Measurements from ENCODE around the gene BRMS1.
A peak's percentile ranks its signal among the peaks of the same experiment; 100 is the strongest.
"Not testable (repeated sequence)": the region's sequence is repeated elsewhere in the genome, so short reads cannot be mapped to it uniquely, and the experiment has no call there.

BRMS1 gene

GRCh38 chr11:66311965-66312548 is 32.8 kb downstream of the BRMS1 start:
- peaks cover 47% of the 10 kb centered on the region for H3K4me1 ChIP-seq (ENCODE audit: control insufficient read depth, insufficient read depth, low read length, poor library complexity, severe bottlenecking)
- WGBS, 2 experiments (ENCODE audit: insufficient coverage in 2 of 2): 1 to 2% methylated on average over 37 to 39 of the region's 44 CpGs
- H3K9me3 ChIP-seq (ENCODE audit: control insufficient read depth, low read length): no peaks in the 10 kb centered on the region
- H3K4me3 ChIP-seq (ENCODE audit: extremely low read depth, insufficient read depth, low read length, poor library complexity, severe bottlenecking): peak overlapping the region; percentile 47
- H3K36me3 ChIP-seq (ENCODE audit: control insufficient read depth, insufficient read depth, low read length): no peaks in the 10 kb centered on the region
- peak overlapping the region; percentile 98 for H3K27ac ChIP-seq (ENCODE audit: low read depth, low read length, severe bottlenecking)

- H3K27ac ChIP-seq (ENCODE audit: low read depth, low read length, severe bottlenecking): peak overlapping the region; percentile 98
- no peaks in the 10 kb centered on the region for H3K36me3 ChIP-seq (ENCODE audit: control insufficient read depth, insufficient read depth, low read length)
- H3K4me3 ChIP-seq (ENCODE audit: extremely low read depth, insufficient read depth, low read length, poor library complexity, severe bottlenecking): peak overlapping the region; percentile 47
- H3K9me3 ChIP-seq (ENCODE audit: control insufficient read depth, low read length): no peaks in the 10 kb centered on the region
- peaks cover 43% of the 10 kb centered on the region for H3K4me1 ChIP-seq (ENCODE audit: control insufficient read depth, insufficient read depth, low read length, poor library complexity, severe bottlenecking)
- WGBS, 2 experiments (ENCODE audit: insufficient coverage in 2 of 2): 20 to 28% methylated on average over 17 to 20 of the region's 26 CpGs
Measured at GRCh38 chr11:66311470-66311964, 33.4 kb downstream of the BRMS1 start.

GRCh38 chr11:66310803-66311440 is 34.0 kb downstream of the BRMS1 start:
- 91 to 93% methylated on average over 13 to 15 of the region's 18 CpGs for WGBS, 2 experiments (ENCODE audit: insufficient coverage in 2 of 2)
- Histone ChIP-seq H3K4me1 (ENCODE audit: control insufficient read depth, insufficient read depth, low read length, poor library complexity, severe bottlenecking) (peaks cover 38% of the 10 kb centered on the region), H3K27ac (ENCODE audit: low read depth, low read length, severe bottlenecking) (peak overlapping the region; percentile 98)
- not testable (repeated sequence) for H3K9me3 ChIP-seq (ENCODE audit: control insufficient read depth, low read length); H3K4me3 ChIP-seq (ENCODE audit: extremely low read depth, insufficient read depth, low read length, poor library complexity, severe bottlenecking); H3K36me3 ChIP-seq (ENCODE audit: control insufficient read depth, insufficient read depth, low read length)

GRCh38 chr11:66310324-66310723 is 34.6 kb downstream of the BRMS1 start:
- H3K9me3 ChIP-seq (ENCODE audit: control insufficient read depth, low read length): no peaks in the 10 kb centered on the region
- WGBS, 2 experiments (ENCODE audit: insufficient coverage in 2 of 2): 91 to 92% methylated on average over 8 of the region's 8 CpGs
- H3K4me3 ChIP-seq (ENCODE audit: extremely low read depth, insufficient read depth, low read length, poor library complexity, severe bottlenecking): no peak overlapping the region
- H3K4me1 ChIP-seq (ENCODE audit: control insufficient read depth, insufficient read depth, low read length, poor library complexity, severe bottlenecking): peaks cover 32% of the 10 kb centered on the region
- H3K27ac ChIP-seq (ENCODE audit: low read depth, low read length, severe bottlenecking): no peak overlapping the region
- H3K36me3 ChIP-seq (ENCODE audit: control insufficient read depth, insufficient read depth, low read length): no peaks in the 10 kb centered on the region

GRCh38 chr11:66309475-66309874 is 35.4 kb downstream of the BRMS1 start:
- no peak overlapping the region for H3K4me3 ChIP-seq (ENCODE audit: extremely low read depth, insufficient read depth, low read length, poor library complexity, severe bottlenecking)
- peaks cover 23% of the 10 kb centered on the region for H3K4me1 ChIP-seq (ENCODE audit: control insufficient read depth, insufficient read depth, low read length, poor library complexity, severe bottlenecking)
- no peaks in the 10 kb centered on the region for H3K9me3 ChIP-seq (ENCODE audit: control insufficient read depth, low read length)
- no peaks in the 10 kb centered on the region for H3K36me3 ChIP-seq (ENCODE audit: control insufficient read depth, insufficient read depth, low read length)
- WGBS, 2 experiments (ENCODE audit: insufficient coverage in 2 of 2): 88 to 96% methylated on average over 3 of the region's 3 CpGs
- no peak overlapping the region for H3K27ac ChIP-seq (ENCODE audit: low read depth, low read length, severe bottlenecking)

GRCh38 chr11:66302656-66303055 is 42.2 kb downstream of the BRMS1 start:
- Histone ChIP-seq H3K36me3 (ENCODE audit: control insufficient read depth, insufficient read depth, low read length) (no peaks in the 10 kb centered on the region), H3K4me1 (ENCODE audit: control insufficient read depth, insufficient read depth, low read length, poor library complexity, severe bottlenecking) (no peaks in the 10 kb centered on the region), H3K27ac (ENCODE audit: low read depth, low read length, severe bottlenecking) (no peak overlapping the region), H3K9me3 (ENCODE audit: control insufficient read depth, low read length) (no peaks in the 10 kb centered on the region), H3K4me3 (ENCODE audit: extremely low read depth, insufficient read depth, low read length, poor library complexity, severe bottlenecking) (no peak overlapping the region)
- WGBS, 2 experiments (ENCODE audit: insufficient coverage in 2 of 2): 90 to 91% methylated on average over 9 to 11 of the region's 12 CpGs

GRCh38 chr11:66299186-66299585 is 45.7 kb downstream of the BRMS1 start:
- H3K27ac ChIP-seq (ENCODE audit: low read depth, low read length, severe bottlenecking): no peak overlapping the region
- 88 to 100% methylated on average over 1 to 2 of the region's 3 CpGs for WGBS, 2 experiments (ENCODE audit: insufficient coverage in 2 of 2)
- H3K4me1 ChIP-seq (ENCODE audit: control insufficient read depth, insufficient read depth, low read length, poor library complexity, severe bottlenecking): no peaks in the 10 kb centered on the region
- H3K9me3 ChIP-seq (ENCODE audit: control insufficient read depth, low read length): no peaks in the 10 kb centered on the region
- no peaks in the 10 kb centered on the region for H3K36me3 ChIP-seq (ENCODE audit: control insufficient read depth, insufficient read depth, low read length)
- H3K4me3 ChIP-seq (ENCODE audit: extremely low read depth, insufficient read depth, low read length, poor library complexity, severe bottlenecking): no peak overlapping the region

GRCh38 chr11:66297610-66298009 is 47.3 kb downstream of the BRMS1 start:
- H3K9me3 ChIP-seq (ENCODE audit: control insufficient read depth, low read length): no peaks in the 10 kb centered on the region
- no peaks in the 10 kb centered on the region for H3K36me3 ChIP-seq (ENCODE audit: control insufficient read depth, insufficient read depth, low read length)
- no peak overlapping the region for H3K4me3 ChIP-seq (ENCODE audit: extremely low read depth, insufficient read depth, low read length, poor library complexity, severe bottlenecking)
- no peaks in the 10 kb centered on the region for H3K4me1 ChIP-seq (ENCODE audit: control insufficient read depth, insufficient read depth, low read length, poor library complexity, severe bottlenecking)
- no peak overlapping the region for H3K27ac ChIP-seq (ENCODE audit: low read depth, low read length, severe bottlenecking)
- 30 to 49% methylated on average over 5 to 7 of the region's 8 CpGs for WGBS, 2 experiments (ENCODE audit: insufficient coverage in 2 of 2)

- Histone ChIP-seq H3K27ac (ENCODE audit: low read depth, low read length, severe bottlenecking) (no peak overlapping the region), H3K36me3 (ENCODE audit: control insufficient read depth, insufficient read depth, low read length) (no peaks in the 10 kb centered on the region), H3K4me3 (ENCODE audit: extremely low read depth, insufficient read depth, low read length, poor library complexity, severe bottlenecking) (no peak overlapping the region), H3K9me3 (ENCODE audit: control insufficient read depth, low read length) (no peaks in the 10 kb centered on the region), H3K4me1 (ENCODE audit: control insufficient read depth, insufficient read depth, low read length, poor library complexity, severe bottlenecking) (peaks cover 3% of the 10 kb centered on the region)
- WGBS, 2 experiments (ENCODE audit: insufficient coverage in 2 of 2): 95 to 96% methylated on average over 107 to 122 of the region's 123 CpGs
Measured at GRCh38 chr11:66294626-66295620, 50.0 kb downstream of the BRMS1 start.

- H3K4me3 ChIP-seq (ENCODE audit: extremely low read depth, insufficient read depth, low read length, poor library complexity, severe bottlenecking): no peak overlapping the region
- H3K36me3 ChIP-seq (ENCODE audit: control insufficient read depth, insufficient read depth, low read length): no peaks in the 10 kb centered on the region
- H3K27ac ChIP-seq (ENCODE audit: low read depth, low read length, severe bottlenecking): no peak overlapping the region
- WGBS, 2 experiments (ENCODE audit: insufficient coverage in 2 of 2): 91 to 93% methylated on average over 21 to 29 of the region's 30 CpGs
- H3K9me3 ChIP-seq (ENCODE audit: control insufficient read depth, low read length): no peaks in the 10 kb centered on the region
- H3K4me1 ChIP-seq (ENCODE audit: control insufficient read depth, insufficient read depth, low read length, poor library complexity, severe bottlenecking): peaks cover 3% of the 10 kb centered on the region
Measured at GRCh38 chr11:66293777-66294625, 50.9 kb downstream of the BRMS1 start.
